Measurements from ENCODE around the gene RELL1. TPM values are rescaled to one million over a fixed set of nuclear protein-coding genes. Genes with fewer than 3 reads are reported as not detected.

Gene RELL1
- total and polyA plus RNA-seq, 3 donors from 2014 or later = 3.1 to 20.4 (median 10.2) TPM

- DNase-seq = no peak
- Histone ChIP-seq H3K27me3 (no peaks in the 10 kb centered on the region), H3K9me3 (no peaks in the 10 kb centered on the region), H3K4me3 (no peak overlapping the region), H3K27ac (no peak overlapping the region), H3K4me1 (no peaks in the 10 kb centered on the region), H3K36me3 (ENCODE audit: low read depth, missing control alignments) (no peaks in the 10 kb centered on the region)
- WGBS, 2 donors = 77 to 81% methylated on average over 4 of the region's 4 CpGs
- TF ChIP-seq CTCF (IDR thresholded peaks at IDR 0.05) = no peak
- TF ChIP-seq POLR2A (IDR thresholded peaks at IDR 0.05) = no peak
- intact Hi-C loops (cut with DNase I; ENCODE audit: low total_unique reads) = no loop called here
These were observed 29.8 kb upstream of the RELL1 start for GRCh38 chr4:37715889-37716402.

GRCh38 chr4:37710491-37710890 is 24.3 kb upstream of the RELL1 start:
- Histone ChIP-seq H3K4me3 (no peak overlapping the region), H3K27ac (no peak overlapping the region), H3K9me3 (no peaks in the 10 kb centered on the region), H3K36me3 (ENCODE audit: low read depth, missing control alignments) (no peaks in the 10 kb centered on the region), H3K27me3 (no peaks in the 10 kb centered on the region), H3K4me1 (no peaks in the 10 kb centered on the region)
- intact Hi-C loops (cut with DNase I; ENCODE audit: low total_unique reads) = no loop called here
- TF ChIP-seq CTCF (IDR thresholded peaks at IDR 0.05) (no peak), POLR2A (IDR thresholded peaks at IDR 0.05) (no peak)
- DNase-seq = no peak
- WGBS, 2 donors = 67 to 84% methylated on average over 1 of the region's 1 CpG

GRCh38 chr4:37706032-37706431 is 19.9 kb upstream of the RELL1 start:
- no peaks in the 10 kb centered on the region for H3K27me3 ChIP-seq
- H3K4me1 ChIP-seq = no peaks in the 10 kb centered on the region
- no peak for TF ChIP-seq POLR2A (IDR thresholded peaks at IDR 0.05)
- no peak for TF ChIP-seq CTCF (IDR thresholded peaks at IDR 0.05)
- DNase-seq = no peak
- no peak overlapping the region for H3K4me3 ChIP-seq
- WGBS, 2 donors = 89 to 95% methylated on average over 3 of the region's 3 CpGs
- no peak overlapping the region for H3K27ac ChIP-seq
- no peaks in the 10 kb centered on the region for H3K36me3 ChIP-seq (ENCODE audit: low read depth, missing control alignments)
- no peaks in the 10 kb centered on the region for H3K9me3 ChIP-seq
- intact Hi-C loops (cut with DNase I; ENCODE audit: low total_unique reads) = no loop called here

GRCh38 chr4:37705571-37705970 is 19.4 kb upstream of the RELL1 start:
- 88 to 91% methylated on average over 5 of the region's 5 CpGs for WGBS, 2 donors
- H3K4me3 ChIP-seq = no peak overlapping the region

More at GRCh38 chr4:37705571-37705970, 19.4 kb upstream of the RELL1 start:
- Histone ChIP-seq H3K9me3 (no peaks in the 10 kb centered on the region), H3K27ac (no peak overlapping the region), H3K27me3 (no peaks in the 10 kb centered on the region), H3K4me1 (no peaks in the 10 kb centered on the region), H3K36me3 (ENCODE audit: low read depth, missing control alignments) (no peaks in the 10 kb centered on the region)
- DNase-seq = no peak
- intact Hi-C loops (cut with DNase I; ENCODE audit: low total_unique reads) = no loop called here
- no peak for TF ChIP-seq CTCF (IDR thresholded peaks at IDR 0.05)
- no peak for TF ChIP-seq POLR2A (IDR thresholded peaks at IDR 0.05)
